Neural crest cell (in vitro differentiated cells): ENCODE measurements around the gene NRXN3. TPM values are rescaled to one million over a fixed set of nuclear protein-coding genes. Genes with fewer than 3 reads are reported as not detected.

Experiments
- DNase-seq: peaks from one replicate; pipeline ENCODE4 v3.0.0; 2021; ENCODE audit warnings: low read depth, mixed read lengths, low spot score
- H3K27ac Mint-ChIP-seq: one replicate; pipeline ENCODE4 v1.8.0; 2021; ENCODE audit warnings: mild to moderate bottlenecking, mixed read lengths; ENCODE audit not compliant: unreplicated experiment
- H3K27me3 Mint-ChIP-seq: 2 replicates; pipeline ENCODE4 v1.8.0; 2021; ENCODE audit warnings: low read depth, mild to moderate bottlenecking, mixed read lengths
- H3K36me3 Mint-ChIP-seq: 2 replicates; pipeline ENCODE4 v1.8.0; 2021; ENCODE audit warnings: low read depth, mild to moderate bottlenecking, mixed read lengths
- H3K4me1 Mint-ChIP-seq: 2 replicates; pipeline ENCODE4 v1.8.0; 2021; ENCODE audit warnings: mixed read lengths
- H3K4me3 Mint-ChIP-seq: one replicate; pipeline ENCODE4 v1.8.0; 2021; ENCODE audit warnings: mild to moderate bottlenecking, mixed read lengths
- H3K9me3 Mint-ChIP-seq: 2 replicates; pipeline ENCODE4 v1.8.0; 2021; ENCODE audit warnings: mixed read lengths
- CTCF ChIP-seq: fragments of 200-600 bp; sonication (generic); conservative IDR thresholded peaks from 2 replicates; pipeline ENCODE4 v1.5.0; 2021; ENCODE audit warnings: antibody characterized with exemption, mild to moderate bottlenecking
- total RNA-seq: library from RNA; stranded (reverse); gene quantifications from 2 replicates; pipeline ENCODE4 v1.2.1, GENCODE V29; 2021

Gene NRXN3
- total RNA-seq, 1 donor from 2014 or later = 2.5 TPM

GRCh38 chr14:78227248-78228077, 57.3 kb downstream of the NRXN3 start:
- Mint-ChIP-seq H3K4me1 (no peaks in the 10 kb centered on the region), H3K36me3 (no peaks in the 10 kb centered on the region), H3K4me3 (no peak overlapping the region), H3K27me3 (peaks cover 26% of the 10 kb centered on the region), H3K9me3 (no peaks in the 10 kb centered on the region), H3K27ac (no peak overlapping the region)
- DNase-seq = no peak
- TF ChIP-seq CTCF = no peak

GRCh38 chr14:78228702-78229327, 58.6 kb downstream of the NRXN3 start:
- Mint-ChIP-seq H3K27me3 (peaks cover 36% of the 10 kb centered on the region), H3K27ac (no peak overlapping the region), H3K4me3 (no peak overlapping the region), H3K36me3 (no peaks in the 10 kb centered on the region), H3K9me3 (no peaks in the 10 kb centered on the region), H3K4me1 (no peaks in the 10 kb centered on the region)
- DNase-seq = no peak
- TF ChIP-seq CTCF = no peak

GRCh38 chr14:78232231-78233000, 62.2 kb downstream of the NRXN3 start:
- Mint-ChIP-seq H3K4me1 (no peaks in the 10 kb centered on the region), H3K4me3 (no peak overlapping the region), H3K36me3 (no peaks in the 10 kb centered on the region), H3K27ac (no peak overlapping the region), H3K9me3 (no peaks in the 10 kb centered on the region), H3K27me3 (peaks cover 55% of the 10 kb centered on the region)
- TF ChIP-seq CTCF = no peak
- DNase-seq = no peak

- Mint-ChIP-seq H3K36me3 (no peaks in the 10 kb centered on the region), H3K27ac (no peak overlapping the region), H3K4me1 (no peaks in the 10 kb centered on the region), H3K4me3 (no peak overlapping the region), H3K27me3 (peaks cover 43% of the 10 kb centered on the region), H3K9me3 (no peaks in the 10 kb centered on the region)
- TF ChIP-seq CTCF = no peak
- no peak for DNase-seq
These were observed 68.0 kb downstream of the NRXN3 start for GRCh38 chr14:78238141-78238540.

- no peaks in the 10 kb centered on the region for H3K4me1 Mint-ChIP-seq
- H3K9me3 Mint-ChIP-seq = no peaks in the 10 kb centered on the region
- no peak for TF ChIP-seq CTCF
- H3K27me3 Mint-ChIP-seq = peaks cover 34% of the 10 kb centered on the region
- no peak overlapping the region for H3K4me3 Mint-ChIP-seq
- no peak overlapping the region for H3K27ac Mint-ChIP-seq
- no peaks in the 10 kb centered on the region for H3K36me3 Mint-ChIP-seq
- DNase-seq = no peak
These were observed 70.4 kb downstream of the NRXN3 start for GRCh38 chr14:78240567-78240966.
